T-cell (primary cell): ENCODE results near the gene DNAAF8. TPM values are rescaled to one million over a fixed set of nuclear protein-coding genes. Genes with fewer than 3 reads are reported as not detected.
A peak's percentile ranks its signal among the peaks of the same experiment; 100 is the strongest.

Source experiments
- ATAC-seq, 4 experiments: fragments of 200-7000 bp in 3 of 4; fragments of 150-1000 bp in 1 of 4; cut with Tn5 transposase; replicated peaks in 1 of 4; 1 replicate in 3 of 4; 2 replicates in 1 of 4; pipeline ENCODE4 v1.10.0; 2021; ENCODE audit warnings: moderate library complexity in 3 of 4, mild to moderate bottlenecking in 2 of 4, moderate number of reproducible peaks in 1 of 4
- CTCF ChIA-PET, 2 donors: fragments of 300-600 bp; sonication (Branson Sonifier 250); formaldehyde crosslinking; loops; one replicate each; lab custom pipeline; 2022; ENCODE audit warnings: antibody characterized with exemption in 2 of 2; lab: Charles Lee
- POLR2A ChIA-PET, 2 donors: fragments of 300-600 bp; sonication (Branson Sonifier 250); formaldehyde crosslinking; loops; one replicate each; lab custom pipeline; 2022; ENCODE audit warnings: antibody characterized with exemption in 2 of 2; lab: Charles Lee
- DNase-seq, 35 experiments: peaks; one replicate each; pipeline versions ENCODE4 v3.0.0 to v3.0.0-alpha.2; 2013 to 2023
- H3K27ac ChIP-seq: one replicate; pipeline ENCODE4 v1.5.1; 2013; ENCODE audit warnings: low read length
- H3K27me3 ChIP-seq, 2 experiments: replicated peaks in 1 of 2; 1 replicate in 1 of 2; 2 replicates in 1 of 2; pipeline versions ENCODE4 v1.6.1 to v1.7.0; 2013; ENCODE audit warnings: low read length in 1 of 2, mixed read lengths in 1 of 2; ENCODE audit not compliant: control insufficient read depth in 2 of 2, insufficient read depth in 2 of 2; ENCODE audit errors: extremely low read depth in 1 of 2
- H3K36me3 ChIP-seq, 2 donors: 1 replicate in 1 of 2; 2 replicates in 1 of 2; pipeline versions ENCODE4 v1.6.1 to v1.7.0; 2013; ENCODE audit warnings: low read length in 1 of 2; ENCODE audit not compliant: control insufficient read depth in 2 of 2, insufficient read depth in 1 of 2; ENCODE audit errors: extremely low read depth in 1 of 2
- H3K4me1 ChIP-seq, 2 experiments: 1 replicate in 1 of 2; 2 replicates in 1 of 2; pipeline versions ENCODE4 v1.6.1 to v1.7.0; 2013; ENCODE audit warnings: low read length in 2 of 2, mixed read lengths in 1 of 2; ENCODE audit not compliant: insufficient read depth in 2 of 2, control insufficient read depth in 1 of 2; ENCODE audit errors: extremely low read depth in 1 of 2
- H3K4me3 ChIP-seq, 2 donors: 1 replicate in 1 of 2; 2 replicates in 1 of 2; pipeline versions ENCODE4 v1.5.1 to v1.7.0; 2013; ENCODE audit warnings: mild to moderate bottlenecking in 2 of 2, low read length in 1 of 2, moderate library complexity in 1 of 2; ENCODE audit not compliant: control insufficient read depth in 1 of 2; ENCODE audit errors: extremely low read depth in 1 of 2
- H3K9me3 ChIP-seq: 2 replicates; pipeline ENCODE4 v1.7.0; 2013
- H3K27ac Mint-ChIP-seq, 2 donors: one replicate each; pipeline ENCODE4 v1.8.0; 2020 to 2021; ENCODE audit warnings: mild to moderate bottlenecking in 2 of 2, mixed read lengths in 2 of 2
- H3K27me3 Mint-ChIP-seq, 2 donors: one replicate each; pipeline ENCODE4 v1.8.0; 2021 to 2022; ENCODE audit warnings: mixed read lengths in 2 of 2
- H3K36me3 Mint-ChIP-seq: one replicate; pipeline ENCODE4 v1.8.0; 2021; ENCODE audit warnings: mixed read lengths
- H3K4me1 Mint-ChIP-seq, 3 donors: one replicate each; pipeline ENCODE4 v1.8.0; 2020 to 2022; ENCODE audit warnings: mixed read lengths in 3 of 3, mild to moderate bottlenecking in 1 of 3
- H3K4me3 Mint-ChIP-seq, 3 donors: one replicate each; pipeline ENCODE4 v1.8.0; 2020 to 2022; ENCODE audit warnings: mild to moderate bottlenecking in 3 of 3, mixed read lengths in 3 of 3, moderate library complexity in 3 of 3
- H3K9me3 Mint-ChIP-seq, 3 donors: one replicate each; pipeline ENCODE4 v1.8.0; 2020 to 2022; ENCODE audit warnings: mixed read lengths in 3 of 3
- WGBS: methylation state at CpG from one replicate; pipeline ENCODE4 v1.1.5; 2013; ENCODE audit warnings: missing lambda C conversion rate; ENCODE audit not compliant: insufficient coverage; 5-methylcytosine and 5-hydroxymethylcytosine counted together
- total RNA-seq, 35 experiments: library from RNA in 6 of 35; stranded (reverse) in 6 of 35; fragments of 120-200 nt in 1 of 35; gene quantifications; one replicate each; pipeline versions ENCODE4 v1.2.1 to v1.2.4 and lab custom pipeline; 2013 to 2026

The DNAAF8 gene
- total RNA-seq, 5 donors from 2014 or later (not counting 1 experiment from before 2014, with no cell fraction given) = 0.13 to 0.70 (median 0.34) TPM; not detected in 1

- Histone ChIP-seq H3K27me3 (no peaks in the 10 kb centered on the region), H3K9me3 (no peaks in the 10 kb centered on the region), H3K27ac (peak overlapping the region; percentile 41), H3K4me3 (peak overlapping the region in 1 of 2 donors; percentile 66), H3K36me3 (peaks cover 14 to 46% of the 10 kb centered on the region in 2 donors), H3K4me1 (peaks cover 5 to 51% of the 10 kb centered on the region in 2 experiments)
- ChIA-PET POLR2A (interaction anchor here in 1 of 2 donors (1.4 kb wide), 1 partner anchor 40 kb away, joined by 7 read pairs; the partner anchor contains the start of gene DNAAF8), CTCF (interaction anchor here in 1 of 2 donors (1.0 to 1.1 kb wide), 3 partner anchors 40 to 78 kb away, joined by 4 to 5 read pairs (median 4); partner anchors contain the start of genes ANKS3 and DNAAF8)
- H3K4me3 Mint-ChIP-seq = peak overlapping the region; percentile 74 to 81 (median 78)
- no peaks in the 10 kb centered on the region for H3K27me3 Mint-ChIP-seq
- no peaks in the 10 kb centered on the region for H3K9me3 Mint-ChIP-seq
- WGBS = 75% methylated on average over 25 of the region's 26 CpGs
- peak overlapping the region; percentile 48 to 55 for H3K27ac Mint-ChIP-seq
- ATAC-seq (no peak), DNase-seq (no peak)
- H3K4me1 Mint-ChIP-seq = peaks cover 17 to 22% (median 21%) of the 10 kb centered on the region in 3 donors
- H3K36me3 Mint-ChIP-seq = peaks cover 9% of the 10 kb centered on the region
Measured at GRCh38 chr16:4694642-4695451, 39.5 kb upstream of the DNAAF8 start.

DNA sequence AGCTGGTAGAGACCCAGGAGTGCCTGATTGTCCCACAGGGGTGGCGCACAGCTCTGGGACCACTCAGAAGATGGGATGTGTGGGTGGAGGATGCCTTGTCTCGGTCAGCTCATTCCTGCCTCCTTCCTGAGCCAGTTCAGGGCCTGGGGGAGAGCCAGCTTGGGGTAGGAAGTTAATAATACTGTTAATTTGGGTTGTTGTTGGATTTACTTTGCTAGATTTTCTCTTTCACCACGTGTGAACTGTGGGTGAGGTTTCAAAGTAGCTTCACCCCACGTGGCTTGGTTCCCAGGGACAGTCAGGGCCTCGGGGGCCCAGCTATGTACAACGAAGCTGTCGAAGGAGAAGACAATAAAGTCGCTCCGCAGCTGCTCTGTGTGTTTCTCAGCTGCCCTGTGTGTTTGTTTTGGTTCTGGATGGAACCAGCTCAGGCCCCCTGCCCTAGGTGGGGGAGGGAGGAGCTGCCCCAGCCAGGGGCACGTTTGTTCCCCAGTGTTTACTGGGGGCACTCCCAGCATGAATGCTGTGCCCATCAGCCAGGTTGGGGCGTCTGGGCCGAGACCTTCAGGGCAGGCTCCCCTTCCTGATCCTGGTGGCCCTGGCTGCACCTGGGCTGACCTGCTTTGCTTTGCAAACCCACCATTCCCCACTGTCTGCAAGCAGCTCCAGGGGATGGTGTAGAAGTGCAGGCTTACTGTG lies 38.7 kb upstream of the DNAAF8 start:
- H3K4me1 ChIP-seq = peaks cover 5 to 58% of the 10 kb centered on the region in 2 experiments
- H3K27me3 Mint-ChIP-seq = no peaks in the 10 kb centered on the region
- H3K4me1 Mint-ChIP-seq = peaks cover 17 to 29% (median 25%) of the 10 kb centered on the region in 3 donors
- no peak overlapping the region for H3K27ac ChIP-seq
- H3K4me3 Mint-ChIP-seq = peak overlapping the region; percentile 74 to 81 (median 78)
- H3K4me3 ChIP-seq = no peak overlapping the region
- ChIA-PET CTCF (interaction anchor here in 1 of 2 donors (1.0 kb wide), 1 partner anchor 39 kb away, joined by 4 read pairs; the partner anchor contains the start of genes ANKS3 and DNAAF8), POLR2A (interaction anchor here in 1 of 2 donors (0.5 kb wide), 1 partner anchor 88 kb away, joined by 3 read pairs; no protein-coding TSS in a partner anchor)
- no peaks in the 10 kb centered on the region for H3K9me3 ChIP-seq
- whole genome bisulfite sequencing = 86% methylated on average over 5 of the region's 12 CpGs
- ATAC-seq (no peak), DNase-seq (no peak)
- H3K9me3 Mint-ChIP-seq = no peaks in the 10 kb centered on the region
- peak overlapping the region; percentile 48 to 55 for H3K27ac Mint-ChIP-seq
- peaks cover 14 to 50% of the 10 kb centered on the region in 2 donors for H3K36me3 ChIP-seq
- peaks cover 10% of the 10 kb centered on the region for H3K36me3 Mint-ChIP-seq
- H3K27me3 ChIP-seq = no peaks in the 10 kb centered on the region

GRCh38 chr16:4696172-4696904 lies 38.0 kb upstream of the DNAAF8 start:
- Mint-ChIP-seq H3K36me3 (peaks cover 10% of the 10 kb centered on the region), H3K27me3 (no peaks in the 10 kb centered on the region), H3K9me3 (no peaks in the 10 kb centered on the region), H3K4me1 (peaks cover 13 to 27% (median 24%) of the 10 kb centered on the region in 3 donors), H3K27ac (no peak overlapping the region), H3K4me3 (peak overlapping the region in 1 of 3 donors; percentile 34)
- Histone ChIP-seq H3K9me3 (no peaks in the 10 kb centered on the region), H3K36me3 (peaks cover 14 to 51% of the 10 kb centered on the region in 2 donors), H3K4me3 (no peak overlapping the region), H3K4me1 (peaks cover 5 to 65% of the 10 kb centered on the region in 2 experiments), H3K27ac (no peak overlapping the region), H3K27me3 (no peaks in the 10 kb centered on the region)
- POLR2A ChIA-PET = interaction anchor here in 1 of 2 donors (0.5 kb wide), 1 partner anchor 89 kb away, joined by 3 read pairs; no protein-coding TSS in a partner anchor
- WGBS = 92% methylated on average over 18 of the region's 19 CpGs
- CTCF ChIA-PET = no interaction called here
- DNase-seq (no peak), ATAC-seq (no peak)

DNA sequence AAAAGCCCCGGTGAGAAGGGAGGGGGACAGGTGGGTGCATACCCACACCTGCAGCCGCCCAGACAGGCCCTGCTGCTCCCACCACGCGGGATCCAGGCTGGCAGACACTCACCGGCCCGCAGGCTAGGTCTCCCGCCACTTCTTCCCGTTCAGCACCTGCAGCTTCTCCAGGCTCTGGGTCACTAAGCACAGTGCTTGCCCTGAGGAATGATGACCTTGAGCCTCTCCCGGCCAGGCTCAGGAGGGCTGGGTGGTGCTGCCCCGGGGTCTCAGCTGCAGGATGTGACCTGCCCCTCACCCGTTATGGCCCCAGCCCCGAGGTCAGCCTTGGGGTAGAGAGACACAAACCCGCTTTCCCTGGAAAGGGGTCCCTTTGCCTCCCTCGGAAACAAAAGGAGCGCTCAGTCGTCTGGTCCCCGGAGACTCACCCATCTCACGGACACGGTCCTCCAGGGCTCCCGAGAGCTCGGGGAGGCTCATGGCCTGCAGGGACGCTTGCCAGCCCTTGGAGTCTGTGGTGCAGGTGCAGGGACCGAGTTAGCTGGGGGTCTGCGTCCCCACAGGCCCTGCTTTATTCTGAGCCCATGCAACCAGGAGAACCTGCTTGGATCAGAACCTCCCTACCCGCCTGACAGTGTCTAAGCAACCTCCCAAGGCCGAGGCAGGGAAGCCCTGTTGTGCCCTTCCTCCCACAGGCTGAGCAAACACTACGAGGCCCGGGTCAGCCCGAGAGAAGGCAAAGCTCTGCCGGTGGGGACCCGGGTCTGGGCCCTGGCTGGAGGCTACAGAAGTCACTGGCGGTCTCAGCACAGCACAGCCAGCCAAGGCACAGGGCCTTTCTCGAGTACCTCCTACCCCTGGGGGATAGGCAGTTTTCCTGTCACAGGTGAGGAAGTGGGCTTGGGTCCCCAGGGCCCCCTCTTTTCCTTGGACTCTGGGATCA lies 37.2 kb upstream of the DNAAF8 start:
- no peak for DNase-seq
- POLR2A ChIA-PET = no interaction called here
- Mint-ChIP-seq H3K4me3 (no peak overlapping the region), H3K4me1 (peaks cover 11 to 27% (median 23%) of the 10 kb centered on the region in 3 donors), H3K36me3 (peaks cover 10% of the 10 kb centered on the region), H3K9me3 (no peaks in the 10 kb centered on the region), H3K27me3 (no peaks in the 10 kb centered on the region), H3K27ac (no peak overlapping the region)
- Histone ChIP-seq H3K4me1 (peaks cover 5 to 58% of the 10 kb centered on the region in 2 experiments), H3K9me3 (no peaks in the 10 kb centered on the region), H3K36me3 (peaks cover 19 to 56% of the 10 kb centered on the region in 2 donors), H3K27me3 (no peaks in the 10 kb centered on the region), H3K27ac (no peak overlapping the region), H3K4me3 (no peak overlapping the region)
- no peak for ATAC-seq
- CTCF ChIA-PET = no interaction called here
- 93% methylated on average over 25 of the region's 33 CpGs for WGBS

GRCh38 chr16:4697848-4698291 lies 36.5 kb upstream of the DNAAF8 start:
- Mint-ChIP-seq H3K4me3 (no peak overlapping the region), H3K9me3 (no peaks in the 10 kb centered on the region), H3K36me3 (peaks cover 10% of the 10 kb centered on the region), H3K27ac (no peak overlapping the region), H3K27me3 (no peaks in the 10 kb centered on the region), H3K4me1 (peaks cover 6 to 20% (median 17%) of the 10 kb centered on the region in 3 donors)
- DNase-seq = no peak
- Histone ChIP-seq H3K4me3 (no peak overlapping the region), H3K36me3 (peaks cover 26 to 61% of the 10 kb centered on the region in 2 donors), H3K27me3 (no peaks in the 10 kb centered on the region), H3K9me3 (no peaks in the 10 kb centered on the region), H3K4me1 (peaks cover 2 to 51% of the 10 kb centered on the region in 2 experiments), H3K27ac (no peak overlapping the region)
- CTCF ChIA-PET = no interaction called here
- POLR2A ChIA-PET = no interaction called here
- 92% methylated on average over 2 of the region's 9 CpGs for WGBS
- no peak for ATAC-seq
